Measurements from ENCODE around the gene ZDHHC18.

ZDHHC18 gene

DNA sequence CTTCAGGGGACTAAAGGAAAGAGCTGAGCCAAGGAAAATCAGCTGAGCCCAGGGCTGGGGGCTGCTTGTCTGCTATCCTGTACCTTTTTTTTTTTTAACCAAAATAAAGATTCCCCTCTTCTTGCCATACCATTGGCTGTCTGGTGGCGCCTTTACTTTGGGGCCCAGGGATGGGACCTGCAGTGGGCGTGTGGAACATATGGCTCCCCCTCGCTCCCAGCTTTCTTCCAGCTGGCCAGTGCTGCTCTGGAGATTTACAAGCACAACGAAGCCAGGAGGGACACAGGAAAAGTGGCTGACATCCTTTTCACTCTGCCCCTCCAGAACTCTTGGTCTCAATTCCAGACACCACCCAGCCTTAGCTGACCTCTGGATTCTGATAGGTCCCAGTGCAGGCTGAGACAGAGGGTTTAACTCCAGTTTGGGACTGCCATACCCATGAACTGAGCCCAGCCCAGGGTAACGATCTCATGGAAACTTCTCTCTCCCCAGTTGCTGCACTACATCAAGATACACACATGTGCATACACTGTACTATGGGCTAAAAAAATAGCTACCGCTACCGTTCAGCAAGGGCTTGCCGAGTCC, 31.1 kb downstream of the ZDHHC18 start:
- TF ChIP-seq, protein P1, sequence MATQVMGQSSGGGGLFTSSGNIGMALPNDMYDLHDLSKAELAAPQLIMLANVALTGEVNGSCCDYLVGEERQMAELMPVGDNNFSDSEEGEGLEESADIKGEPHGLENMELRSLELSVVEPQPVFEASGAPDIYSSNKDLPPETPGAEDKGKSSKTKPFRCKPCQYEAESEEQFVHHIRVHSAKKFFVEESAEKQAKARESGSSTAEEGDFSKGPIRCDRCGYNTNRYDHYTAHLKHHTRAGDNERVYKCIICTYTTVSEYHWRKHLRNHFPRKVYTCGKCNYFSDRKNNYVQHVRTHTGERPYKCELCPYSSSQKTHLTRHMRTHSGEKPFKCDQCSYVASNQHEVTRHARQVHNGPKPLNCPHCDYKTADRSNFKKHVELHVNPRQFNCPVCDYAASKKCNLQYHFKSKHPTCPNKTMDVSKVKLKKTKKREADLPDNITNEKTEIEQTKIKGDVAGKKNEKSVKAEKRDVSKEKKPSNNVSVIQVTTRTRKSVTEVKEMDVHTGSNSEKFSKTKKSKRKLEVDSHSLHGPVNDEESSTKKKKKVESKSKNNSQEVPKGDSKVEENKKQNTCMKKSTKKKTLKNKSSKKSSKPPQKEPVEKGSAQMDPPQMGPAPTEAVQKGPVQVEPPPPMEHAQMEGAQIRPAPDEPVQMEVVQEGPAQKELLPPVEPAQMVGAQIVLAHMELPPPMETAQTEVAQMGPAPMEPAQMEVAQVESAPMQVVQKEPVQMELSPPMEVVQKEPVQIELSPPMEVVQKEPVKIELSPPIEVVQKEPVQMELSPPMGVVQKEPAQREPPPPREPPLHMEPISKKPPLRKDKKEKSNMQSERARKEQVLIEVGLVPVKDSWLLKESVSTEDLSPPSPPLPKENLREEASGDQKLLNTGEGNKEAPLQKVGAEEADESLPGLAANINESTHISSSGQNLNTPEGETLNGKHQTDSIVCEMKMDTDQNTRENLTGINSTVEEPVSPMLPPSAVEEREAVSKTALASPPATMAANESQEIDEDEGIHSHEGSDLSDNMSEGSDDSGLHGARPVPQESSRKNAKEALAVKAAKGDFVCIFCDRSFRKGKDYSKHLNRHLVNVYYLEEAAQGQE (IDR thresholded peaks at IDR 0.05; ENCODE audit: insufficient read depth in 1 of 2, low read depth in 2 of 2, low read length in 2 of 2) = no peak
- TF ChIP-seq TAF1 (IDR thresholded peaks at IDR 0.05; ENCODE audit: borderline replicate concordance, insufficient read depth, low read length) (no peak), POLR2AphosphoS5 (IDR thresholded peaks at IDR 0.05; ENCODE audit: low read depth, low read length) (no peak), SIN3A (IDR thresholded peaks at IDR 0.05; ENCODE audit: borderline replicate concordance, insufficient read depth, low read length) (no peak), FOXP2 (optimal IDR thresholded peaks at IDR 0.05; ENCODE audit: borderline replicate concordance, extremely low read depth, extremely low read length, insufficient read depth) (no peak)

DNA sequence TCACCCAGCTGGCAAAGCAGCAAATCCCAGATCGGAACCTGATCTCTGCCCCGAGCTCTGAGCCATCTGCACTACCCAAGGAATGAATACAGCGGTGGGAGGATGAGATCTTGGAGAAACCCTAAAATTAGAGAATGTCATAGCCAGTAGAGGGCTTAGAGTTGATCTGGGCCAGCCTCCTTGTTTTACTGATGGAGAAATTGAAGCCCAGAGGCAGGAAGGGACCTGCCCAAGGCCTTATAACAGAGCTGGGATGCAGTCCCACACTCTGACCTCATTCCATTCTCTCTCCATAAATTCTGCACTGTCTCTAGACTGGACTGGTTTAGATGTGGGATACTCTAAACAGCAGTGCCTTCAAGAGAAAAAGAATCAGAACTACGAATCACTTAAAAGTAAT, 31.7 kb downstream of the ZDHHC18 start:
- no peak for TF ChIP-seq POLR2AphosphoS5 (IDR thresholded peaks at IDR 0.05; ENCODE audit: low read depth, low read length)
- TF ChIP-seq FOXP2 (optimal IDR thresholded peaks at IDR 0.05; ENCODE audit: borderline replicate concordance, extremely low read depth, extremely low read length, insufficient read depth) = no peak
- TF ChIP-seq, protein P1 (IDR thresholded peaks at IDR 0.05; ENCODE audit: insufficient read depth in 1 of 2, low read depth in 2 of 2, low read length in 2 of 2) = no peak
- no peak for TF ChIP-seq TAF1 (IDR thresholded peaks at IDR 0.05; ENCODE audit: borderline replicate concordance, insufficient read depth, low read length)
- no peak for TF ChIP-seq SIN3A (IDR thresholded peaks at IDR 0.05; ENCODE audit: borderline replicate concordance, insufficient read depth, low read length)

- TF ChIP-seq POLR2AphosphoS5 (IDR thresholded peaks at IDR 0.05; ENCODE audit: low read depth, low read length) = no peak
- TF ChIP-seq TAF1 (IDR thresholded peaks at IDR 0.05; ENCODE audit: borderline replicate concordance, insufficient read depth, low read length) = no peak
- TF ChIP-seq, protein P1 (IDR thresholded peaks at IDR 0.05; ENCODE audit: insufficient read depth in 1 of 2, low read depth in 2 of 2, low read length in 2 of 2) = no peak
- no peak for TF ChIP-seq SIN3A (IDR thresholded peaks at IDR 0.05; ENCODE audit: borderline replicate concordance, insufficient read depth, low read length)
- no peak for TF ChIP-seq FOXP2 (optimal IDR thresholded peaks at IDR 0.05; ENCODE audit: borderline replicate concordance, extremely low read depth, extremely low read length, insufficient read depth)
Measured at GRCh38 chr1:26858891-26859640, 32.6 kb downstream of the ZDHHC18 start.

- no peak for TF ChIP-seq TAF1 (IDR thresholded peaks at IDR 0.05; ENCODE audit: borderline replicate concordance, insufficient read depth, low read length)
Measured at GRCh38 chr1:26861286-26861701, 34.8 kb downstream of the ZDHHC18 start.

DNA sequence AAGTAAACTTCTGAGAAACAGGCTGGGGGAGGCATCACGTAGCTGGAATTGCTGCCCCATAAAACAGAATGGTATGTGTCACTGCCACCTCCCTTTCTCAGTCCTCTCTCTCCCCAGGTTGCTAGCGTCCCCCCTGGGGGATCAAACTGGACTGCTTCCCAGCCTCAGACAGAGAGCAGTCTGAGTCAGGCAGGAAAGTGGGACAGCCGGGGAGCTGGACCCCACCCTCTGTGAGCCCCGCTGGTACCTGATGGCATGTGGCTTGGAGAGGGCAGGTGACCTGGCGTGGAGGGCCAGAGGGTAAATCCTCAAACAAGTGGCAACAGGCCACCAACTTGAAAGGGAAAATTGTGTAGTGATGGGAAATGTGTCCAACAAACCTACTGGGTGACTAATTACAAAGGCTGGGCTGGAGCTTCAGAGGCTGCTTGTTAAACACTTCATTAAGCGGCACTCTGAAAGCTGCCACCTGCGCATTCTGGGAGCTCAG, 35.4 kb downstream of the ZDHHC18 start:
- TF ChIP-seq POLR2AphosphoS5 (IDR thresholded peaks at IDR 0.05; ENCODE audit: low read depth, low read length) (no peak), SIN3A (IDR thresholded peaks at IDR 0.05; ENCODE audit: borderline replicate concordance, insufficient read depth, low read length) (no peak), TAF1 (IDR thresholded peaks at IDR 0.05; ENCODE audit: borderline replicate concordance, insufficient read depth, low read length) (no peak), FOXP2 (optimal IDR thresholded peaks at IDR 0.05; ENCODE audit: borderline replicate concordance, extremely low read depth, extremely low read length, insufficient read depth) (no peak)
- TF ChIP-seq, protein P1 (IDR thresholded peaks at IDR 0.05; ENCODE audit: insufficient read depth in 1 of 2, low read depth in 2 of 2, low read length in 2 of 2) = no peak
